HG02840 (cell line): Measurements from ENCODE around the gene DAPK2.

Source experiments
- ATAC-seq: cut with Tn5 transposase; IDR thresholded peaks from one replicate; pipeline ENCODE4 v1.9.1; 2021; ENCODE audit warnings: mild to moderate bottlenecking, moderate library complexity, moderate number of reproducible peaks; ENCODE audit not compliant: unreplicated experiment, low FRiP score

Gene DAPK2

DNA sequence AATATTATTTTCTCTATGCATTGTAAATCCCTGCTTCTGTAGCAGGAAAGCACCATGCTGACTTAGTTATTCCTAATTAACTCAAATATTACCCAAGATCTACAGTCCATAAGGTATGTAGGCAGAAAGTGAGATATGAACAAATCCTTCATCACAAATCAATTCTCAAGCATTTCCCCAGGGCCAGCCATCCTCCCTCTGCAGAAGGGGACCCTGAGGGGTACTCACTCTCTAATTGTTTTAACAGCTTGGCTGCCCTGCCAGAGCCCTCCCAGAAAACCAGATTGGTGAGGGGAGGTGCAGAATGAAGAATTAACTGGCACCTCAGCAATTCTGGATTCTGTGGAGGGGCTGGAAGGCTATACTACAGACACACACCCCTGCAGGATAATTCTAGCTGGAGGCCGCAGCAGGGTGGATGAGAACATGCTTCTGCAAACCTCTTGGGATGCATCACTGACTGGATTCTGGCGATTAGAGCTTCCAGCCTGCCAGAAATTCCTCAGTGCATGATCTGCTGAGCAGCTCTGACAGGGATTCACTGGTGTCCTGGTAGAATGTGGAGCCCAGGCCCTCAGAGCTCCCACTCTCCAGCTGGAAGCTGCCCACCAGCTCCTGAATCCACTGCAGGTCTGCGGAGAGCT, 123.9 kb downstream of the DAPK2 start:
- ATAC-seq: no peak

DNA sequence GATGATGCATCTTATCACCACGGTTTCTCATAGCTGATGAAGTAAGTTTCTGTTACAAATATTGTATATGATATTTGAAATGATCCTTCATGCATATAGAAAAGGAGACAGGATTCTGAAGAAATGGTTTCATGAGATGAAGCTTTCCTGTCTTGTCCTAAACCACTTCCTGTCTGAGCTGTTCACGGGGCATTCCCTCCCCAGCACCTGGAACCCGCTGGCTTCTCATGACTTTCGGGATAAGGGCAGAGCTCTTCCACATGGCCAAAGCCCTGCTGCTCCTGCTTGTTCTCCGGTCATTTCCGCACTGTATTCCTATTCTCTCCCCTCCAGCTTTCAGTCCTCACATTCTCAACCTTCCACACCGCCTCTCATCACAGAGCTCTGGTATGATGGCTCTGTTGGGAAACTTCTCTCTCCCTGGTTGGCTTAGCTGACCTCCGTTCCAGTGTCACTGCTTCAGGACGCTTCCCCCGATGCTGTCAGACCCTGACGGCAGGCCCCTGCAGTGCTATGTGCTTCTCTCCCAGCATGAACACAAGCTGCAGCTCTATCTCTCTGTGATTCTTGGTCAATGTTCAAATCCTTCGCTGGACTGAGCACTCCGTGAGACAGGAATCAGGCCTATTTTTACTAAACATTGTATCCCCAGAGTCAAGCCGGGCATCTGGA, 125.6 kb downstream of the DAPK2 start:
- no peak for ATAC-seq

DNA sequence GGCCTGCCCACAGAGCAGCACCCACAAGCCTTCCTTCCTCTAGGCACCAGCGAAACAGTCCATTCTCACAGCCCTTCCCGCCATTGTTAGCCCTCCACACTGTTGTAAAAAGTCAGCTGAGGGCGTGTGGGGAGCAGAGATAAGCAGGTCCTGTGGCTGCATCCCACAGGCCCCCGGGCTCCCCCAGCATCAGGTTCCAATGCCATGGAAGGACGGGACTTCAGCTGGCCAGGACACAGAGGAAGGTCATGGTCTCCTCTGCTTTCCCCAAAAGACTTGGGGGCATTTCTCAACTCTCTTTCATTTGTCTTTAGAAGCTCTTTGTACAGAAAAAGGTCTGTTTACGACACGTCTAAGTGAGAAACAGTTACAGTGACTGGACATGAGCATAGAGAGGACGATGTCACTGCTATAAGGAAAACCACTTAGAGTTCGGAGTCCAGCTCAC, 127.4 kb downstream of the DAPK2 start:
- ATAC-seq: no peak

DNA sequence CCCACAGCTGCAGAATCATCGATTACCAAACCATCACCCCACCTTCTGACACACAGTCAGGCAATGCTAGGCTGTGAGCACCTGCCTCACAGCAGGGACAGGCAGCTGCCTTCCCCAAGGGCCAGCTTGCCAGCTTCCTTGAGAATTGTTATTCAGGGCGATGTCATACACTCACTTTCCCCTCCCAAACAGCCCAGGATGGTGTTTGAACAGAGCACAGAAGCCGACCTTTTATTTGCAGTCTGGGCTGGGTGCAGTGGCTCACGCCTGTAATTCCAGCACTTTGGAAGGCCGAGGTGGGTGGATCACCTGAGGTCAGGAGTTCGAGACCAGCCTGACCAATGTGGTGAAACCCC, 128.0 kb downstream of the DAPK2 start:
- ATAC-seq: no peak

DNA sequence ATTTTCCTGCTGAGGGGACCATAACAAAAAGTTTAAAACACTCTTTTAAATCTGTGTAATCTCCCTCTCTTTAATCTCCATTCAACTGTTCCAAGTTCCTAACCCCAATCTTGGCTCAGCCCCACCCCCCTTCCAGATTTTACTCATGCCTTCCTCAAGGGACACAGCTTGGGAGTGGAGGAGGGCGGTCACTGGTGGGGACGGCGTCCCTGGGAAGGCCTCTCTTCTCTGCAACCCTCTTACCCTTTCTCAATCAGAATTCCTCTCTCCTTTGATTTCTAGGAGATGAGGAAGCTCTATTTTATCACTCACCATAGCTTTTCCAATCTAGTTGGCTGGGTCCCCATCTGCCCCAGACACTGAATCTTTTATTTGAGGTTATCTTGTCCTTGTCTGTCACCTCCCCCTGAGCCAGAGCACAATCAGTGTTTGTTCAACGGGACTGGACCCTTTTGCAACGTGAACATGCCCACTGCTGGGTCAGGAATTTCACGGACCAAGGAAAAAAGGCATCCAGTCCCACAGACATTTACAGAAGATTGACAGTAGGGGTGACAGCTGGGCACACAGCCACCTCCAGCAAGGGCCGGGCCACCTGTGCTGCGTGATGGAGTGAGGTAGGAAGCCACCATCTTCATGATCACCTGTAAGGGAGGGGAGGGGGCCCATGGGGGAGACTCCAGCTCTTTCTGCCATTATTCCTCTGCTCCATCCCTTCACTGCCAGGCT, 128.5 kb downstream of the DAPK2 start:
- ATAC-seq: no peak

DNA sequence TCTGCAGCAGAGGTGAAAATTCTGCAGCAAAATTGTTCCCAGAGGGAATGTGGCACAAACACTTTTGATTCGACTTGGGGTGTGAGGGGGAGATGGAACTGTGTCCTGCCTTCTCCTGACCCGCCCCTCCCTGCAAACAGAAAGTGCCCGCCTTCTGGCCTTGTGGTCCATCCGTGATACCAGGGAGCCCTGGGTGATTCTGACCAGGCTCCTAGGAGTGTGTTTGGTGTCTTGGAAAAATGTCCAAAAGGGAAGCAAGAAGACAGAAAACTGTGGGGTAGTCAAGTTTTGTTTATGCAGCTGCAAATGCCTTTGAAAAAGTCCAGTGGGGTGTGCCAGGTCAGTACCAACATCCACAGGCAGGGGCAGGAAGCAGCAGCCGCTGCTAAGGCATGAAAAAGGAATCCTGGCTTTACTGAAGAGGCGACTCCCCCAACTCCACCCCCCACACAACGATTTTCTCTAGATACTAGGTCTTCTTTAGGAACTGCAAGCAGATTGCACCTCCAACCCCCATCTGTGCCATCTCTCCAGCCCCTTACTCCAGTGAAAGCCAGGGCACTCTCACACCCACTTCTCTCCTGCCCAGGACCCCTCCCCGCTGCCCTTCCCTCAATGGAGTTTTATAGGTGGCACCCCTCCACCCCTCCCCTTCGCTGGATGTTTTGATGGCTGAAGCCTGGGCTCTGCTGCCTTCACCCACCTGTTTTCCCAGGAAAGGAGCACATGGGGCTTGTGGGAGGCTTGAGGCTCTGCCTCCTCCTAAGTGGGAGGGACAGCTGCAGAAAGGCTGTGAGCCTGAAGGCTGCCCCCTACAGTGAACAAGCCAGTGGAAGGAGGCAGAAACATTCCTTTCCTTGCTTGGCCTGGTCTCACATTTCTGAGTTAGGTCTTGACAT, 130.2 kb downstream of the DAPK2 start:
- no peak for ATAC-seq

DNA sequence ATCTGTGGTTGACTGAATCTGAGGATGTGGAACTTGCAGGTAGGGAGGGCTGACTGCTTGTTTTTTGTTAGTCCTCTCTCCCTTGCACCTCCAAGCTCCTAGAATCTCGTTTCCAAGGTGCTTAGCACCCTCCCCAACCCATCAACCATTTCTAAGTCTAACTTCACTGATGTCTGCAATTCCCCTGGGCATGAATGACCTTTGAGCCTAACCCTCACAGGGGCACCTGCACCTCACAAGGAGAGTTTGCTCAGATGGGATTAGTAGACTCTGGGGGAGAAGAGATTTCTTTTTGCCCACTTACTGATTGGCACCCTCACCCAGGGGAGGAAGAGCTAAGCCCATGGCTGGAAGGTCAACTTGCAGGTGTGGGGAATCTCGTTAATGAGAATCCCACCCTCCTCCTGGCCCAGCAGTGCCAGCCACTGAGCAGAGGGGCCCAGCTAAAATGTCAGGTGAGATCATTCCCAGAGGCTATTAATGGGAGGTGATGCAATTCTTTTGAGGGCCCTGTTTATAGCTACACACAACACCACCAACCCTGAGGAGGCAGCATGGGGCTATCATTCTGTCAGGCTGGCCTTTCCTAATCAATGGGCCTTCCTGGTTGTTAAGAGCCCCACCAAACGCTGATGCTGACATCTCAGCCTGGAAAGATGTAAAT, 130.9 kb downstream of the DAPK2 start:
- ATAC-seq: no peak

DNA sequence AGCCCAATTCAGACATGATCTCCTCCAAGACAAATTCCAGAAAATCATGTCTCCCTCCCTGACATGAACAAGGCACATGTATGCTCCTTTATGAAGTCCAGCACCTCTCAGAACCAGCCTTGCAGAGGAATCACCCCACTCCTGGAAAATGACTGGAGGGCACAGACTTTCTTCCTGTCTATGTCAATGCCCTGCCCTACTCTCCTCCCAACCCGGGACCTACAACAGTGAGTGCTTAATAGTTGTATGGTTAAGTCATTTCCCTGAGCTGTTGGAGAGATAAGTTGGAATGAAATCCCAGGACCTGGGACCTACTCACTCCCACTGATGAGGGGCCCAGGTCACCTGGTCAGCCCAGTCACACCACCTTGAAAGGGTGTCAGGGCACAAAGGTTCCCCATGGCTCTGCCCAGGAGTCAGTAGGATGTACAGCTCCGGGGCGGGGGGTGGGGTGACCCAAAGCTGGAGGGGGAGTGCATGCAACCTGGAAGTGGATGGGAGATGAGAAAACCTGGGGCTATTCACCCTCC, 132.4 kb downstream of the DAPK2 start:
- ATAC-seq: no peak

DNA sequence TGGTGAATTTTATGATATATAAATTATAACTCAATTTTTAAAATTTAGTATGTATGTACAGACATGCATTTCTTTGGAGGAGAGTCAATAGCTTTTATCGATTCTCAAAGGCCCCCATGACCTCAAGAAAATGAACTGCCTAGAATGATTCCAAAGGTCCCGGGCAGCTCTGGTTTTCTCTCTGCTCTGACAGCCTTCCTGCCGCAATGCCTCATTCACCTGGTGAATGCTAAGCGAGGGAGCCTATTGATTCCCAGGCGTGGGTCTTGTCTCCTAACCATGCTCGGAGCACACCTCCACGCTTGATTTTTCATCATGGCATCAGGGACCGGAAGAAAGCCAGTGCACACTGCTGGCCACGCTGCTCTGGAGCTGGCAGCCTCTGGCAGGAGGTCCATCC, 132.9 kb downstream of the DAPK2 start:
- no peak for ATAC-seq

DNA sequence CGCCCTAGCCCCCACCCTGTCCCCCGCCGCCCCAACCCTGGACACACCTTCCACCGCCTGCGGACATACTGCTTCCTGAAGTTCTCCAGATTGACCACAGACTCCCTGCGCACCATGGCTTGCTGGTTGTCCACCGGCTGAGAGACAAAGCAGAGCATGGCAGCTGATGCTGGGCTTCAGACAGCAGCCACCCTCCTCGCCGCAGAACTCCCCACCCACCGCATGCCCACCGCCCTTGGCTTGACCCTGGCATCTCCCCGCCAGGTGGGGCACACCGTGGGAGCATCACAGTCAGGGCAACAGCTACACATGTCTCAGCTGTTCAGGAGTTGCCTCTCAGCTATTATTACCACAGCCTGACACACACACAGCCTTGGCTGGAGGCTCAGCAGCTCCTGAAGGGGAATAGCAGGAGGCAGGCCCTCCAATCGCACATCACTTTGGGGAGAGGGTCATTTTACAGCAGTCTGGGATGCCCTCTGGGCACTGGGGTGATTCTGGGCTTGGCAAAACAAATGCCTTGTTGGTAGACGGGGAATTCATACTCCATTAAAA, 134.1 kb downstream of the DAPK2 start:
- no peak for ATAC-seq

DNA sequence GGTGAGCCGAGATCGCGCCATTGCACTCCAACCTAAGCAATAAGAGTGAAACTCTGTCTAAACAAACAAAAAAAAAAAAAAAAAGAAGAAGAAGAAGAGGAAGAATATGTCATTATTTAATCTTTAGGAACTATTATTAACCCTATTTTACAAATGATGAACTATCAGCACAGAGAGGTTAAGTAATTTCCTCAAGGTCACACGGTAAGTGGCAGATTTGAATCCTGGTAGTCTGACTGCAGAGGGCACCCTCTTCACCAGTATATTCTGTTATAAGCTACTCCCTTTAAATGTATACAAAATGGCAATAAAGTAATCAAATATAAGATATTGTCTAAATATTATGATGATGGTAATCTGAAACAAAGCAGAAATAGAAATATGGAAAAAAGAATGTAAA, 135.1 kb downstream of the DAPK2 start:
- no peak for ATAC-seq

DNA sequence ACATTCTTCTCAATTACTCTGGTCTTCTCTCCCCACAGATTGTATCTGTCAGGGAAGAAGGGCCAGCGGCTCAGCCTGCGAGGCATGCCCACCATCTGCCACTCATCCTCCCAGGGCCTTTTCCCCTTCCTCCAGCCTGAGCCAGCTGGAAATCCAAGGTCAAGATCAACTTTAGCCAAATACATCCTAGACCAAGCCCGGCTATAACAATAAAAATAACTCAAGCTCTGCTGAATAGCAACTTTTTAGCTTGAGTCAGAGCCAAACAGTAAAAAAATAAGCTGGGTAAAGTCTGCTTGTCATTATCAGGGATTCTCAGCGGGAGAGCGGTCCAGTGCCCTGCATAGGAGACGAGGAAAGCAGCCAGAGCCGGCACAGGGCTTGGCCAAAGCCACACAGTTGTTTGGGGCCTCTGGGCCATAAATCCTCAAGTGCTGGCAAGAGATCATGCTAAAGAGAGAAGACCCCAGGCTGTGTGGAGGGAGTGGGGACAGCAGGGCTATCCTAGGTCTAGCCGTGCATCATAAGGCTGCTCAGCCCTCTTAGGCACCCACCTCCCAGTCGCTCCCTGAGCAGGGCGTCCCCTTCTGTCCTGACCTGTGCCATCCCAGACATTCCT, 136.4 kb downstream of the DAPK2 start:
- no peak for ATAC-seq

DNA sequence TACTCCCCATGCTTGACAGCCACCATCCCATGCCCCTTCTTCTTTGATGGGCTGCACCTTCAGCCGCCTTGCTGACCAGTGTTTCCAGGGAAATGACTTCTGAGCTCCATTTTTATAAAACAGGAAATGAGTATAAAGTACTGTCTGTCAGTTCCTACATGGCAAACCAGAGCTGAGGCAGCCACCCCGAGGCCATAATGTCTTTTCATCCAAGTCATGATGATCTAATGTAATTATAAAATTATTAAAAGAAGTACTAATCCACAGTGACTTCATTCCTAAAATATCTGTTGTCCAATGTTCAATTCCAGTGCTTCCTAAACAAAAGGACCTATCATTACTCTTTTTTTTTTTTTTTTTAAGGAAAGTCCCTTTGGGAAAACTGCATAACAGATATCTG, 137.3 kb downstream of the DAPK2 start:
- ATAC-seq: no peak

DNA sequence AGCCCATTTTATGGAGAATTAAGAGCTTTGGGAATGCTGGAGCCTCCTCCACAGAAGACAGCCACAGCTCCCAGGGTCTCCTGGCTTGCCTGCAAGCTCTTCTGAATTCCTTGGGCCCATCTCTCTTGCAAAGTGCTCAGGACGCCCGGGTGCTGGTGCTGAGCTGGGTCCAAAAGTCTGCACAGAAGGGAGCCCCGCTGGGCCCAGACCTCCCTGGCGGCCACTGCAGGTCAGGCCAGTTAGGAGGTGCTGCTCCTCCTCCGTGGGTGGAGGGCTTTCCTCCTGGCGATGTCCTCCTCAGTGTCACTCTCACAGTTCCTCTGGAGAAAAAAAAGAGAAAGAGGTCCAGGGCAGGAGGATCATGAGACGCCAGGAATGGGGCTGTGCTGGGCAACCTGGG, 138.0 kb downstream of the DAPK2 start:
- no peak for ATAC-seq

DNA sequence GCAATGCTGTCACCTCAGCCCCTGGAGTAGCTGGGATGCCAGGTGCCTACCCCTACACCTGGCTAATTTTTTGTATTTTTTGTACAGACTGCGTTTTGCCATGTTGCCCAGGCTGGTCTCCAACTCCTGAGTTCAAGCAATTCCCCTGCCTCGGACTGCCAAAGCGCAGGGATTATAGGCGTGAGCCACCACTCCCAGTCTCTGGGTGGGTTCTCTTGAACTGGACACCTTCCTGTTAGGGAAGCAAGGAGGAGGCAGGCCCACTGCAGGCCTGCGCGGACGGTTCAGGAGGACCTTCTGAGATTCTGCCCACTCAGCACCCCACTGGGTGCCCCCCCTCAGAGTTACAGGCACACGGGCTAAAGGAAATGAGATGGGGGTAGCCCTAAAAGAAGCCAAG, 138.8 kb downstream of the DAPK2 start:
- ATAC-seq: no peak

DNA sequence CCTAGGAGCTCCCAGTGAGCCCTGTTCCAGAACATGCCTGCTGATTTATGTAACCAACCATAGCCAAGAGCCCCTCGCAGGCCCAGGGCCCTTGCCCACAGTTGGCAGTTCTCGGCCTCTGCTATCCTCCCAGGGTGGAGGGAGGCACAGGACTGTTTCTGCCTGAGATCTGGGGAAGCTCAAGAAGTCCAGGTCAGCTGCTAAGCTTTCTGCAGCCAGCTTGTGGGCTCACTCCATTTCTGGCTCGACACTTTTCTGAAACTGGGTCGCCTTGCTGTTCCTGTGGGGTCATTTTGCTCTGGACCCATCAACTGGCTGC, 140.1 kb downstream of the DAPK2 start:
- ATAC-seq: no peak

DNA sequence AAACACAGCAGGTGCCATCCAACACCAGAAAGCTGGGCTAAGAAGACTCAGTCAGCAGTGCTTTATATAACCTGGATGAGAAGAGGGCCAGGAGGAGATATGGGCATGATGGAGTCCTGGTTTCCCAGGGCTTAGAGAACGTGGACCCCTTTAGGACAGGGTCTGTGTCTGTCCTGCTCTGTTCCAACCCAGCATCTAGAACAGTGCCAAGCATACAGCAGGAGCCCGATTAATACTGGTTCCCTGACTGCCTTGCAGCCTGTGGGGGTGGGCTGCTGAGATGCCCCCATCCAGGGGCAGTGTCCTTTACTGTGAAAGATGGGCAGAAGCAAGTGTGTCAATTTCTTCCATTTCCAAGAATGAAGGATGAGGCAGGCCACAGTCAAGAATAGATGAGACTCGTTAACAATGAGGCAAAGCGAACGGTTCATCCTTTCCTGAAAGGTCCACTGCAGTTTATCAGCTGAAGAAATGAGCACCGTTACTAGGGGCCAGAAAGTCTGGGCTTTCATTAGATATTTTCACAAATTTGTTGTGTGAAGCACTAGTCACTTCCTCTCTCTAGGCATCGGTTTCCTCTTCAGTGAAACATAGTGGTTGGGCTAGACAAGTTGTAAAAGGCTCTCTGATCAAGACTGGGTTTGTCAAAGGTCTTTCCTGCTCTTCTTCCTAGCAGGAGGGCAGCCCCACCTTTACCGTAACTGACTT, 140.6 kb downstream of the DAPK2 start:
- no peak for ATAC-seq

DNA sequence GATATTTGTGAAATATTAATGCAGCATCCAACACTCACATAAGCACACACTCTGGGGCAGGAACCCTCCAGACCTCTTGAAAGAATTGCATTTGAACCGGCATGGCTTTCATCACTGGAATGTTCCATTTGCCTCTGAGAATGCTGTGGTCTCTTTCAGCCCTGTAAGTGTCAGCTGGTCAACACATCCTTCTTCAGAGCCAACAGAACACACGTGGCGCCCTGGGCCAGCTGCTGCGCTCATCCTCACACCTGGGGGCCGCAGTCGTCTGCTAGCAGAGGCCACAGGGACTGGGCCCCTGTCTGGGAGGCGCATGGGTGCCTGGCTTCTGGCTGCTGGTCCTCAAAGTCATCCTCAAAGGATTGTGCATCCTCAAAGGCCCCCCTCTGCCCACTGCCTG, 141.2 kb downstream of the DAPK2 start:
- ATAC-seq: no peak

DNA sequence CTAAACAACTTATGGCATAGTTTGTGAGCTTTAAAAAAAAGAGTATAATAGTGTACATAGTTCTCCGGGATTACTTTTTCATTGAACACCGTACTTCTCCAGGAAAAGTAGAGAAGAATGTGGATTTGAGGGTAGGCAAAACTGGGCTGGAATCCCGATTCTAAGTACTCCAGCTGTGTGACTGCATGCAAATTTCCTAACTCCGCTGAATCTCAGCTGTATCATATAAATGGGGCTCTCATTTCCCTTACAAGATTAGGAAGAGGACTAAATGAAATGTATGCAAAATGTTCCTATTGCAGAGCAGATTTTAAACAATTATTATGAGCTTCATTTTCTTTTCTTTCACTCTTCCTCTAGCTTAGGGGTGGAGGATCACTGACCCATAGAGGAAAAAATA, 142.2 kb downstream of the DAPK2 start:
- ATAC-seq: no peak
